WTC11 (cell line): ENCODE results near the gene TBL1Y. TPM values are rescaled to one million over a fixed set of nuclear protein-coding genes. Genes with fewer than 3 reads are reported as not detected.

ENCODE experiments used
- ATAC-seq: fragments of 200-7000 bp; cut with Tn5 transposase; 2 replicates; pipeline ENCODE4 v1.10.0; 2021; ENCODE audit warnings: mild to moderate bottlenecking, moderate library complexity
- CTCF ChIA-PET: fragments of 300-600 bp; sonication (Branson Sonifier 250); formaldehyde crosslinking; loops from one replicate; lab custom pipeline; 2021; ENCODE audit warnings: antibody characterized with exemption; lab: Charles Lee
- POLR2A ChIA-PET: fragments of 350-600 bp; sonication (Branson Sonifier 250); formaldehyde crosslinking; loops from one replicate; lab custom pipeline; 2021; ENCODE audit warnings: antibody characterized with exemption; lab: Charles Lee
- DNase-seq: peaks from one replicate; pipeline ENCODE4 v3.0.0; 2021; ENCODE audit warnings: low spot score
- H3K27ac Mint-ChIP-seq: 2 replicates; pipeline ENCODE4 v1.8.0; 2021; ENCODE audit warnings: mixed read lengths
- H3K27me3 Mint-ChIP-seq: 2 replicates; pipeline ENCODE4 v1.8.0; 2021; ENCODE audit warnings: low read depth, mild to moderate bottlenecking, moderate library complexity, mixed read lengths
- H3K36me3 Mint-ChIP-seq: 2 replicates; pipeline ENCODE4 v1.8.0; 2021; ENCODE audit warnings: mixed read lengths
- H3K4me1 Mint-ChIP-seq: 2 replicates; pipeline ENCODE4 v1.8.0; 2022; ENCODE audit warnings: mixed read lengths
- H3K4me3 Mint-ChIP-seq: 2 replicates; pipeline ENCODE4 v1.8.0; 2021; ENCODE audit warnings: mild to moderate bottlenecking, moderate library complexity, mixed read lengths
- H3K9me3 Mint-ChIP-seq: 2 replicates; pipeline ENCODE4 v1.8.0; 2021; ENCODE audit warnings: mixed read lengths
- ELF4 ChIP-seq: sonication (generic); formaldehyde crosslinking; IDR thresholded peaks from 2 replicates; pipeline ENCODE4 v1.8.1; 2022; ENCODE audit warnings: low read depth, mild to moderate bottlenecking, moderate library complexity, missing genetic modification reagents
- FOXJ3 ChIP-seq: sonication (generic); formaldehyde crosslinking; IDR thresholded peaks from 2 replicates; pipeline ENCODE4 v1.9.0; 2021; ENCODE audit warnings: missing genetic modification reagents, mild to moderate bottlenecking, borderline replicate concordance
- GRHL2 ChIP-seq: fragments of 250-450 bp; sonication (Bioruptor Pico); IDR thresholded peaks from 2 replicates; pipeline ENCODE4 v1.8.0; 2022; ENCODE audit warnings: mild to moderate bottlenecking, moderate library complexity; ENCODE audit not compliant: insufficient replicate concordance, severe bottlenecking
- JUN ChIP-seq: sonication (generic); formaldehyde crosslinking; IDR thresholded peaks from 2 replicates; pipeline ENCODE4 v1.8.0; 2023; ENCODE audit warnings: mild to moderate bottlenecking, missing genetic modification reagents
- NFYB ChIP-seq: sonication (generic); formaldehyde crosslinking; conservative IDR thresholded peaks from 2 replicates; pipeline ENCODE4 v1.8.0; 2022; ENCODE audit warnings: low read depth, missing genetic modification reagents
- OVOL2 ChIP-seq: fragments of 250-450 bp; sonication (Bioruptor Pico); IDR thresholded peaks from 2 replicates; pipeline ENCODE4 v1.9.0; 2021; ENCODE audit warnings: mild to moderate bottlenecking, borderline replicate concordance
- RORB ChIP-seq: fragments of 250-450 bp; sonication (Bioruptor Pico); IDR thresholded peaks from 2 replicates; pipeline ENCODE4 v1.9.0; 2021; ENCODE audit warnings: mild to moderate bottlenecking
- SMAD4 ChIP-seq: sonication (generic); formaldehyde crosslinking; IDR thresholded peaks from 2 replicates; pipeline ENCODE4 v1.8.0; 2022; ENCODE audit warnings: mild to moderate bottlenecking, missing genetic modification reagents
- TEAD1 ChIP-seq: sonication (generic); formaldehyde crosslinking; IDR thresholded peaks from 2 replicates; pipeline ENCODE4 v1.8.0; 2022; ENCODE audit warnings: mild to moderate bottlenecking, missing genetic modification reagents
- ZBTB21 ChIP-seq: sonication (generic); formaldehyde crosslinking; IDR thresholded peaks from 2 replicates; pipeline ENCODE4 v1.8.1; 2023; ENCODE audit warnings: mild to moderate bottlenecking, missing genetic modification reagents, borderline replicate concordance
- ZNF219 ChIP-seq: sonication (generic); formaldehyde crosslinking; IDR thresholded peaks from 2 replicates; pipeline ENCODE4 v1.8.0; 2023; ENCODE audit warnings: missing genetic modification reagents, mild to moderate bottlenecking, borderline replicate concordance
- ZNF416 ChIP-seq: fragments of 250-450 bp; sonication (Bioruptor Pico); IDR thresholded peaks from 2 replicates; pipeline ENCODE4 v1.9.0; 2021; ENCODE audit warnings: mild to moderate bottlenecking, inconsistent platforms
- ZNF671 ChIP-seq: fragments of 250-450 bp; sonication (Bioruptor Pico); IDR thresholded peaks from 2 replicates; pipeline ENCODE4 v1.8.0; 2021; ENCODE audit warnings: mild to moderate bottlenecking
- total RNA-seq: library from RNA; stranded (reverse); gene quantifications from 3 replicates; pipeline ENCODE4 v1.2.3, GENCODE V29; 2021
- TF ChIP-seq, protein P1 (sequence below): sonication (generic); formaldehyde crosslinking; IDR thresholded peaks from 2 replicates; pipeline ENCODE4 v1.8.0; 2022; ENCODE audit warnings: missing genetic modification reagents
- TF ChIP-seq, protein P2 (sequence below): fragments of 250-450 bp; sonication (Bioruptor Pico); conservative IDR thresholded peaks from 2 replicates; pipeline ENCODE4 v1.9.0; 2021; ENCODE audit warnings: mild to moderate bottlenecking
- TF ChIP-seq, protein P3 (sequence below): sonication (generic); formaldehyde crosslinking; IDR thresholded peaks from 2 replicates; pipeline ENCODE4 v1.8.1; 2023; ENCODE audit warnings: mild to moderate bottlenecking, moderate library complexity, missing genetic modification reagents
- TF ChIP-seq, protein P4 (sequence below): sonication (generic); formaldehyde crosslinking; conservative IDR thresholded peaks from 2 replicates; pipeline ENCODE4 v1.8.1; 2022; ENCODE audit warnings: mild to moderate bottlenecking, missing genetic modification reagents
- TF ChIP-seq, protein P5 (sequence below): fragments of 250-450 bp; sonication (Bioruptor Pico); IDR thresholded peaks from 2 replicates; pipeline ENCODE4 v1.9.0; 2021; ENCODE audit warnings: mild to moderate bottlenecking
- TF ChIP-seq, protein P6 (sequence below): fragments of 250-450 bp; sonication (Bioruptor Pico); IDR thresholded peaks from 2 replicates; pipeline ENCODE4 v2.1.2; 2022; ENCODE audit warnings: mild to moderate bottlenecking, moderate library complexity

The TBL1Y gene
- total RNA-seq, 1 experiment from 2014 or later = not detected

DNA sequence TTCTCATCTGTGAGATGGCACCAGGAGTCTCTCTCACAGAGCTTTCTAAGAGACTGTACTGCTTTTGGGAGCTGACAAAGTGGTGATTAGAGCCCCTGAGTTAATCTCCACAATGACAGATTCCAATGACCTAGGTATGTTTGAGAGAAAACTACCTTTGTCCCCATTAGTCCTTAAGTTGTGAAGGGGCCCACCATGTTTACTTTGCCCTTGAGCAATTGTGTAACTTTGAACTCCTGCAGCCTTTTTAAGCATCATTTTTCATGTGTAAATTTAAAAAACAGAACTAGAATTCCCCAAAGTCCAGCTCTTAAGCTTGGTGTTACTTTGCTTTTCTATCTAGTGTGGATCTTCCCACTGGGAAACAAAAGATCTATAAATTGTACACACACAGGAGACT, 2.9 kb downstream of the TBL1Y start (continued):
- TF ChIP-seq, protein P1, sequence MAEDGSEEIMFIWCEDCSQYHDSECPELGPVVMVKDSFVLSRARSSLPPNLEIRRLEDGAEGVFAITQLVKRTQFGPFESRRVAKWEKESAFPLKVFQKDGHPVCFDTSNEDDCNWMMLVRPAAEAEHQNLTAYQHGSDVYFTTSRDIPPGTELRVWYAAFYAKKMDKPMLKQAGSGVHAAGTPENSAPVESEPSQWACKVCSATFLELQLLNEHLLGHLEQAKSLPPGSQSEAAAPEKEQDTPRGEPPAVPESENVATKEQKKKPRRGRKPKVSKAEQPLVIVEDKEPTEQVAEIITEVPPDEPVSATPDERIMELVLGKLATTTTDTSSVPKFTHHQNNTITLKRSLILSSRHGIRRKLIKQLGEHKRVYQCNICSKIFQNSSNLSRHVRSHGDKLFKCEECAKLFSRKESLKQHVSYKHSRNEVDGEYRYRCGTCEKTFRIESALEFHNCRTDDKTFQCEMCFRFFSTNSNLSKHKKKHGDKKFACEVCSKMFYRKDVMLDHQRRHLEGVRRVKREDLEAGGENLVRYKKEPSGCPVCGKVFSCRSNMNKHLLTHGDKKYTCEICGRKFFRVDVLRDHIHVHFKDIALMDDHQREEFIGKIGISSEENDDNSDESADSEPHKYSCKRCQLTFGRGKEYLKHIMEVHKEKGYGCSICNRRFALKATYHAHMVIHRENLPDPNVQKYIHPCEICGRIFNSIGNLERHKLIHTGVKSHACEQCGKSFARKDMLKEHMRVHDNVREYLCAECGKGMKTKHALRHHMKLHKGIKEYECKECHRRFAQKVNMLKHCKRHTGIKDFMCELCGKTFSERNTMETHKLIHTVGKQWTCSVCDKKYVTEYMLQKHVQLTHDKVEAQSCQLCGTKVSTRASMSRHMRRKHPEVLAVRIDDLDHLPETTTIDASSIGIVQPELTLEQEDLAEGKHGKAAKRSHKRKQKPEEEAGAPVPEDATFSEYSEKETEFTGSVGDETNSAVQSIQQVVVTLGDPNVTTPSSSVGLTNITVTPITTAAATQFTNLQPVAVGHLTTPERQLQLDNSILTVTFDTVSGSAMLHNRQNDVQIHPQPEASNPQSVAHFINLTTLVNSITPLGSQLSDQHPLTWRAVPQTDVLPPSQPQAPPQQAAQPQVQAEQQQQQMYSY (CRISPR knock-in tag) = no peak
- TF ChIP-seq, protein P2, sequence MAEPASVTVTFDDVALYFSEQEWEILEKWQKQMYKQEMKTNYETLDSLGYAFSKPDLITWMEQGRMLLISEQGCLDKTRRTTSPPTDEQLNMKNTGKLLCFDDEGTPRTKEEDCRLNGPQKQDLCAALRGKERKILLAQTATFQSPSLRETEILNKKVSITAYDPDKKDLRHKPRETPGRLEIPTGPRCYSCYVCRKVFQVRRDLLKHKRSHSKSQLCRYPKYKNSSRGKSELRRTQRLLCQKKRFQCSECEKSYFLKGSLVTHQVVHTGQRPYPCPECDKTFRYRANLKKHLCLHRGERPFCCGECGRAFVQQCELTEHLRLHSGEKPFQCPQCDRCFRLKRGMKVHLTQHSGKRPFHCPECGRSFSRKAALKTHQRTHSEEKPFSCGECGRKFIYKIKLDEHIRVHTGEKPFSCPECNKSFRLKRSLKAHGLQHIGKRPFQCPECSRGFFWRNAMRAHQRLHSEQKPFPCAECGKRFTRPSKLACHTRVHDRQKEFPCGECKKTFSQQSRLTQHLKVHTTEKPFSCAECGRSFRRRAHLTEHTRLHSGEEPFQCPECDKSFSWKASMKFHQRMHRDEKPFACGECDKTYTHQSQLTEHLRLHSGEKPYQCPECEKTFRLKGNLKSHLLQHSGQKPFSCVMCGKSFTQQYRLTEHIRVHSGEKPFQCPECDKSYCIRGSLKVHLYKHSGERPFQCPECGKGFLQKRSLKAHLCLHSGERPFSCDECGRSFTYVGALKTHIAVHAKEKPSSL (CRISPR knock-in tag) = no peak

GRCh38 chrY:6921061-6921460, 10.6 kb downstream of the TBL1Y start:
- H3K4me3 Mint-ChIP-seq = no peak overlapping the region
- no peaks in the 10 kb centered on the region for H3K4me1 Mint-ChIP-seq

More at GRCh38 chrY:6921061-6921460, 10.6 kb downstream of the TBL1Y start:
- TF ChIP-seq, protein P2 (CRISPR knock-in tag) = no peak
- TF ChIP-seq JUN (CRISPR knock-in tag) (no peak), TEAD1 (CRISPR knock-in tag) (no peak), RORB (no peak), ZNF219 (CRISPR knock-in tag) (no peak), ZNF416 (CRISPR knock-in tag) (no peak), OVOL2 (no peak), NFYB (no peak), ELF4 (CRISPR knock-in tag) (no peak), ZNF671 (no peak), SMAD4 (CRISPR knock-in tag) (no peak), ZBTB21 (CRISPR knock-in tag) (no peak), GRHL2 (CRISPR knock-in tag) (no peak), FOXJ3 (CRISPR knock-in tag) (no peak)
- TF ChIP-seq, protein P3, sequence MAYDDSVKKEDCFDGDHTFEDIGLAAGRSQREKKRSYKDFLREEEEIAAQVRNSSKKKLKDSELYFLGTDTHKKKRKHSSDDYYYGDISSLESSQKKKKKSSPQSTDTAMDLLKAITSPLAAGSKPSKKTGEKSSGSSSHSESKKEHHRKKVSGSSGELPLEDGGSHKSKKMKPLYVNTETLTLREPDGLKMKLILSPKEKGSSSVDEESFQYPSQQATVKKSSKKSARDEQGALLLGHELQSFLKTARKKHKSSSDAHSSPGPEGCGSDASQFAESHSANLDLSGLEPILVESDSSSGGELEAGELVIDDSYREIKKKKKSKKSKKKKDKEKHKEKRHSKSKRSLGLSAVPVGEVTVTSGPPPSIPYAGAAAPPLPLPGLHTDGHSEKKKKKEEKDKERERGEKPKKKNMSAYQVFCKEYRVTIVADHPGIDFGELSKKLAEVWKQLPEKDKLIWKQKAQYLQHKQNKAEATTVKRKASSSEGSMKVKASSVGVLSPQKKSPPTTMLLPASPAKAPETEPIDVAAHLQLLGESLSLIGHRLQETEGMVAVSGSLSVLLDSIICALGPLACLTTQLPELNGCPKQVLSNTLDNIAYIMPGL (CRISPR knock-in tag) = no peak
- TF ChIP-seq, protein P4, sequence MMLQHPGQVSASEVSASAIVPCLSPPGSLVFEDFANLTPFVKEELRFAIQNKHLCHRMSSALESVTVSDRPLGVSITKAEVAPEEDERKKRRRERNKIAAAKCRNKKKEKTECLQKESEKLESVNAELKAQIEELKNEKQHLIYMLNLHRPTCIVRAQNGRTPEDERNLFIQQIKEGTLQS = no peak
- TF ChIP-seq, protein P5, sequence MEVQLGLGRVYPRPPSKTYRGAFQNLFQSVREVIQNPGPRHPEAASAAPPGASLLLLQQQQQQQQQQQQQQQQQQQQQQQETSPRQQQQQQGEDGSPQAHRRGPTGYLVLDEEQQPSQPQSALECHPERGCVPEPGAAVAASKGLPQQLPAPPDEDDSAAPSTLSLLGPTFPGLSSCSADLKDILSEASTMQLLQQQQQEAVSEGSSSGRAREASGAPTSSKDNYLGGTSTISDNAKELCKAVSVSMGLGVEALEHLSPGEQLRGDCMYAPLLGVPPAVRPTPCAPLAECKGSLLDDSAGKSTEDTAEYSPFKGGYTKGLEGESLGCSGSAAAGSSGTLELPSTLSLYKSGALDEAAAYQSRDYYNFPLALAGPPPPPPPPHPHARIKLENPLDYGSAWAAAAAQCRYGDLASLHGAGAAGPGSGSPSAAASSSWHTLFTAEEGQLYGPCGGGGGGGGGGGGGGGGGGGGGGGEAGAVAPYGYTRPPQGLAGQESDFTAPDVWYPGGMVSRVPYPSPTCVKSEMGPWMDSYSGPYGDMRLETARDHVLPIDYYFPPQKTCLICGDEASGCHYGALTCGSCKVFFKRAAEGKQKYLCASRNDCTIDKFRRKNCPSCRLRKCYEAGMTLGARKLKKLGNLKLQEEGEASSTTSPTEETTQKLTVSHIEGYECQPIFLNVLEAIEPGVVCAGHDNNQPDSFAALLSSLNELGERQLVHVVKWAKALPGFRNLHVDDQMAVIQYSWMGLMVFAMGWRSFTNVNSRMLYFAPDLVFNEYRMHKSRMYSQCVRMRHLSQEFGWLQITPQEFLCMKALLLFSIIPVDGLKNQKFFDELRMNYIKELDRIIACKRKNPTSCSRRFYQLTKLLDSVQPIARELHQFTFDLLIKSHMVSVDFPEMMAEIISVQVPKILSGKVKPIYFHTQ (CRISPR knock-in tag) = no peak
- TF ChIP-seq, protein P6, sequence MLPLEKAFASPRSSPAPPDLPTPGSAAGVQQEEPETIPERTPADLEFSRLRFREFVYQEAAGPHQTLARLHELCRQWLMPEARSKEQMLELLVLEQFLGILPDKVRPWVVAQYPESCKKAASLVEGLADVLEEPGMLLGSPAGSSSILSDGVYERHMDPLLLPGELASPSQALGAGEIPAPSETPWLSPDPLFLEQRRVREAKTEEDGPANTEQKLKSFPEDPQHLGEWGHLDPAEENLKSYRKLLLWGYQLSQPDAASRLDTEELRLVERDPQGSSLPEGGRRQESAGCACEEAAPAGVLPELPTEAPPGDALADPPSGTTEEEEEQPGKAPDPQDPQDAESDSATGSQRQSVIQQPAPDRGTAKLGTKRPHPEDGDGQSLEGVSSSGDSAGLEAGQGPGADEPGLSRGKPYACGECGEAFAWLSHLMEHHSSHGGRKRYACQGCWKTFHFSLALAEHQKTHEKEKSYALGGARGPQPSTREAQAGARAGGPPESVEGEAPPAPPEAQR (CRISPR knock-in tag) = no peak
- Mint-ChIP-seq H3K36me3 (no peaks in the 10 kb centered on the region), H3K27me3 (no peaks in the 10 kb centered on the region), H3K27ac (no peak overlapping the region), H3K9me3 (no peaks in the 10 kb centered on the region)
- POLR2A ChIA-PET = no interaction called here
- no peak for DNase-seq
- ATAC-seq = no peak
- CTCF ChIA-PET = no interaction called here
